ENCODE data around the gene GPX3.

DNA sequence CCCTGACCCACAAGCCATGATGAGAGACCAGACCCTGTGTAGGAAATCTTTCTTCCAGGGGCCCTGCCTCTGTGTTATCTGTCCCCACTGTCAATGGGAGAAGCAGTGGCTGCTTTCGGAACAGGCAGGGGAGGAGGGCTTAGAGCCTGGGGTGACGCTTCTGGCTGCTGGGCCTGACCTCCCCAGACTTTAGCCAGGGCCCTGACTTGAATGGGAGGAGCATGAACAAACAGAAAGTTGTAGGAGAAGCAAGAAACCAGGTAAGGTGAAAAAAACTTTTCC is 12.2 kb upstream of the GPX3 start:
- no peak for TF ChIP-seq POLR2AphosphoS5 (IDR thresholded peaks at IDR 0.05; ENCODE audit: insufficient read depth in 1 of 2, low read depth in 1 of 2)
- TF ChIP-seq, protein P1, sequence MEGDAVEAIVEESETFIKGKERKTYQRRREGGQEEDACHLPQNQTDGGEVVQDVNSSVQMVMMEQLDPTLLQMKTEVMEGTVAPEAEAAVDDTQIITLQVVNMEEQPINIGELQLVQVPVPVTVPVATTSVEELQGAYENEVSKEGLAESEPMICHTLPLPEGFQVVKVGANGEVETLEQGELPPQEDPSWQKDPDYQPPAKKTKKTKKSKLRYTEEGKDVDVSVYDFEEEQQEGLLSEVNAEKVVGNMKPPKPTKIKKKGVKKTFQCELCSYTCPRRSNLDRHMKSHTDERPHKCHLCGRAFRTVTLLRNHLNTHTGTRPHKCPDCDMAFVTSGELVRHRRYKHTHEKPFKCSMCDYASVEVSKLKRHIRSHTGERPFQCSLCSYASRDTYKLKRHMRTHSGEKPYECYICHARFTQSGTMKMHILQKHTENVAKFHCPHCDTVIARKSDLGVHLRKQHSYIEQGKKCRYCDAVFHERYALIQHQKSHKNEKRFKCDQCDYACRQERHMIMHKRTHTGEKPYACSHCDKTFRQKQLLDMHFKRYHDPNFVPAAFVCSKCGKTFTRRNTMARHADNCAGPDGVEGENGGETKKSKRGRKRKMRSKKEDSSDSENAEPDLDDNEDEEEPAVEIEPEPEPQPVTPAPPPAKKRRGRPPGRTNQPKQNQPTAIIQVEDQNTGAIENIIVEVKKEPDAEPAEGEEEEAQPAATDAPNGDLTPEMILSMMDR (IDR thresholded peaks at IDR 0.05), result no peak
